Hepatocyte (in vitro differentiated cells): ENCODE results near the gene MEG3.

ENCODE experiments used
- CTCF ChIP-seq: fragments of 200-600 bp; sonication (generic); IDR thresholded peaks from 2 replicates; pipeline ENCODE4 v1.5.1; 2016; ENCODE audit warnings: antibody characterized with exemption, mild to moderate bottlenecking; ENCODE audit not compliant: poor library complexity
- EZH2 ChIP-seq: fragments of 200-600 bp; sonication (generic); IDR thresholded peaks from 2 replicates; pipeline ENCODE4 v1.6.1; 2016; ENCODE audit warnings: antibody characterized with exemption, mild to moderate bottlenecking, borderline replicate concordance
- EZH2phosphoT487 ChIP-seq: fragments of 200-600 bp; sonication (generic); IDR thresholded peaks from one replicate; pipeline ENCODE4 v1.6.1; 2018; ENCODE audit warnings: antibody characterized with exemption, mild to moderate bottlenecking, low read depth, moderate library complexity; ENCODE audit not compliant: unreplicated experiment, severe bottlenecking

- TF ChIP-seq CTCF, result no peak
- no peak for TF ChIP-seq EZH2
- no peak for TF ChIP-seq EZH2phosphoT487
Measured at GRCh38 chr14:100859781-100860180, 33.9 kb downstream of the MEG3 start.
